H9 (cell line): ENCODE results near the gene ARID4A. TPM values are rescaled to one million over a fixed set of nuclear protein-coding genes. Genes with fewer than 3 reads are reported as not detected.
A peak's percentile ranks its signal among the peaks of the same experiment; 100 is the strongest.

Experiments used
- DNase-seq: peaks from one replicate; pipeline ENCODE4 v3.0.0-alpha.2; 2017
- H2AFZ ChIP-seq: one replicate; pipeline ENCODE4 v1.6.1; 2013; ENCODE audit warnings: mild to moderate bottlenecking, low read length, control low read depth, moderate library complexity
- H2AK5ac ChIP-seq: 2 replicates; pipeline ENCODE4 v1.6.1; 2013; ENCODE audit warnings: low read length, control low read depth, mixed read lengths; ENCODE audit not compliant: insufficient read length
- H2BK120ac ChIP-seq: one replicate; pipeline ENCODE4 v1.6.1; 2013; ENCODE audit warnings: low read depth, mild to moderate bottlenecking, low read length, control low read depth, inconsistent platforms; ENCODE audit not compliant: poor library complexity, severe bottlenecking
- H2BK12ac ChIP-seq: 2 replicates; pipeline ENCODE4 v1.6.1; 2013; ENCODE audit warnings: low read length, control low read depth, mixed read lengths, low read depth; ENCODE audit not compliant: insufficient read length
- H2BK15ac ChIP-seq: 2 replicates; pipeline ENCODE4 v1.6.1; 2013; ENCODE audit warnings: low read depth, low read length, control low read depth
- H2BK20ac ChIP-seq: one replicate; pipeline ENCODE4 v1.6.1; 2013; ENCODE audit warnings: low read depth, mild to moderate bottlenecking, low read length, control low read depth, inconsistent platforms; ENCODE audit not compliant: poor library complexity, severe bottlenecking
- H2BK5ac ChIP-seq: 2 replicates; pipeline ENCODE4 v1.6.1; 2013; ENCODE audit warnings: low read length, control low read depth, mixed read lengths; ENCODE audit not compliant: insufficient read length
- H3K14ac ChIP-seq: 2 replicates; pipeline ENCODE4 v1.6.1; 2013; ENCODE audit warnings: low read length, control low read depth; ENCODE audit not compliant: insufficient read depth
- H3K18ac ChIP-seq: 2 replicates; pipeline ENCODE4 v1.6.1; 2013; ENCODE audit warnings: low read depth, mild to moderate bottlenecking, mixed read lengths, low read length, control low read depth; ENCODE audit not compliant: insufficient read length
- H3K23ac ChIP-seq: 2 replicates; pipeline ENCODE4 v1.6.1; 2013; ENCODE audit warnings: low read length, control low read depth, mixed read lengths, low read depth; ENCODE audit not compliant: insufficient read length
- H3K23me2 ChIP-seq: 2 replicates; pipeline ENCODE4 v1.6.1; 2013; ENCODE audit warnings: low read depth, mild to moderate bottlenecking, mixed read lengths, low read length, control low read depth; ENCODE audit not compliant: insufficient read length, poor library complexity, severe bottlenecking
- H3K27ac ChIP-seq: 2 replicates; pipeline ENCODE4 v1.5.1; 2013; ENCODE audit warnings: low read length, control low read depth, mixed read lengths, low read depth; ENCODE audit not compliant: insufficient read length
- H3K27me3 ChIP-seq: 2 replicates; pipeline ENCODE4 v1.6.1; 2013; ENCODE audit warnings: low read length, control low read depth, inconsistent platforms; ENCODE audit not compliant: insufficient read depth
- H3K4ac ChIP-seq: 2 replicates; pipeline ENCODE4 v1.6.1; 2013; ENCODE audit warnings: low read depth, mild to moderate bottlenecking, control low read depth, inconsistent platforms, low read length, moderate library complexity
- H3K4me1 ChIP-seq: 2 replicates; pipeline ENCODE4 v1.6.1; 2013; ENCODE audit warnings: low read length, control low read depth, inconsistent platforms; ENCODE audit not compliant: insufficient read depth
- H3K4me2 ChIP-seq: 2 replicates; pipeline ENCODE4 v1.6.1; 2013; ENCODE audit warnings: low read length, control low read depth, mixed read lengths; ENCODE audit not compliant: insufficient read length, insufficient read depth
- H3K56ac ChIP-seq: 2 replicates; pipeline ENCODE4 v1.6.1; 2013; ENCODE audit warnings: low read depth, mild to moderate bottlenecking, mixed read lengths, low read length, control low read depth; ENCODE audit not compliant: insufficient read length
- H3K79me1 ChIP-seq: 2 replicates; pipeline ENCODE4 v1.6.1; 2013; ENCODE audit warnings: low read depth, mild to moderate bottlenecking, moderate library complexity, low read length, control low read depth, inconsistent platforms; ENCODE audit not compliant: insufficient read depth, poor library complexity, severe bottlenecking
- H3K79me2 ChIP-seq: 2 replicates; pipeline ENCODE4 v1.6.1; 2013; ENCODE audit warnings: low read length, control low read depth, inconsistent platforms; ENCODE audit not compliant: insufficient read depth
- H3K9ac ChIP-seq: 2 replicates; pipeline ENCODE4 v1.6.1; 2013; ENCODE audit warnings: low read length, control low read depth, mixed read lengths; ENCODE audit not compliant: insufficient read length; ENCODE audit errors: extremely low read depth
- H3K9me3 ChIP-seq: one replicate; pipeline ENCODE4 v1.6.1; 2013; ENCODE audit warnings: low read depth, low read length, inconsistent platforms; ENCODE audit not compliant: control insufficient read depth
- H3T11ph ChIP-seq: one replicate; pipeline ENCODE4 v1.6.1; 2013; ENCODE audit warnings: mild to moderate bottlenecking, low read length, control low read depth, inconsistent platforms
- H4K20me1 ChIP-seq: one replicate; pipeline ENCODE4 v1.6.1; 2013; ENCODE audit not compliant: control insufficient read depth, insufficient read length, insufficient read depth
- H4K5ac ChIP-seq: 2 replicates; pipeline ENCODE4 v1.6.1; 2013; ENCODE audit warnings: low read depth, mild to moderate bottlenecking, mixed read lengths, low read length, control low read depth; ENCODE audit not compliant: insufficient read length
- H4K8ac ChIP-seq: replicated peaks from 2 replicates; pipeline ENCODE4 v1.6.1; 2013; ENCODE audit warnings: low read length, control low read depth, mixed read lengths, low read depth; ENCODE audit not compliant: insufficient read length
- H4K91ac ChIP-seq: 2 replicates; pipeline ENCODE4 v1.6.1; 2013; ENCODE audit warnings: low read depth, mild to moderate bottlenecking, moderate library complexity, mixed read lengths, low read length, control low read depth; ENCODE audit not compliant: insufficient read length
- H3K27ac Mint-ChIP-seq, 3 experiments: 2 replicates in 2 of 3; 3 replicates in 1 of 3; pipeline ENCODE4 v1.8.0; 2020 to 2021; ENCODE audit warnings: mixed read lengths in 3 of 3, mild to moderate bottlenecking in 1 of 3, moderate library complexity in 1 of 3
- H3K27me3 Mint-ChIP-seq: 2 replicates; pipeline ENCODE4 v1.8.0; 2021; ENCODE audit warnings: low read depth, mild to moderate bottlenecking, moderate library complexity, mixed read lengths
- H3K36me3 Mint-ChIP-seq, 3 experiments: 2 replicates in 2 of 3; 3 replicates in 1 of 3; pipeline ENCODE4 v1.8.0; 2020 to 2021; ENCODE audit warnings: low read depth in 3 of 3, mixed read lengths in 3 of 3; ENCODE audit not compliant: insufficient read depth in 1 of 3
- H3K4me1 Mint-ChIP-seq, 2 experiments: 2 replicates each; pipeline ENCODE4 v1.8.0; 2020; ENCODE audit warnings: mixed read lengths in 2 of 2
- H3K4me3 Mint-ChIP-seq, 2 experiments: 2 replicates in 1 of 2; 3 replicates in 1 of 2; pipeline ENCODE4 v1.8.0; 2020 to 2021; ENCODE audit warnings: mild to moderate bottlenecking in 2 of 2, mixed read lengths in 2 of 2, moderate library complexity in 1 of 2
- H3K9me3 Mint-ChIP-seq, 2 experiments: 2 replicates in 1 of 2; 3 replicates in 1 of 2; pipeline ENCODE4 v1.8.0; 2020; ENCODE audit warnings: mild to moderate bottlenecking in 2 of 2, mixed read lengths in 2 of 2, moderate library complexity in 1 of 2
- CTCF ChIP-seq: fragments of 200-600 bp; sonication (generic); conservative IDR thresholded peaks from 3 replicates; pipeline ENCODE4 v1.8.0; 2021; ENCODE audit warnings: antibody characterized with exemption, mild to moderate bottlenecking
- total RNA-seq: library from RNA; stranded (reverse); gene quantifications from 2 replicates; pipeline ENCODE4 v1.2.1, GENCODE V29; 2021

ARID4A gene
- total RNA-seq, 1 experiment from 2014 or later = 13.2 TPM

- H3K36me3 Mint-ChIP-seq = peaks cover 48 to 87% (median 73%) of the 10 kb centered on the region in 3 experiments; a peak in 6 of 7 replicates
- H3K23me2 ChIP-seq = no peaks in the 10 kb centered on the region
- H4K8ac ChIP-seq = no peak overlapping the region
- no peak overlapping the region for H3K23ac ChIP-seq
- no peak for TF ChIP-seq CTCF
- H3K4ac ChIP-seq = no peak overlapping the region
- no peaks in the 10 kb centered on the region for H3K27me3 Mint-ChIP-seq
- no peak overlapping the region for H3K14ac ChIP-seq
- H3K4me1 Mint-ChIP-seq = no peaks in the 10 kb centered on the region
- no peak overlapping the region for H2BK120ac ChIP-seq
- no peak overlapping the region for H4K91ac ChIP-seq
- no peaks in the 10 kb centered on the region for H3K79me1 ChIP-seq
- no peak overlapping the region for H3K18ac ChIP-seq
- H3T11ph ChIP-seq = no peak overlapping the region
- H2BK20ac ChIP-seq = no peak overlapping the region
- H3K4me2 ChIP-seq = no peak overlapping the region
- no peak overlapping the region for H2AK5ac ChIP-seq
- no peak overlapping the region for H3K9ac ChIP-seq
- H2BK5ac ChIP-seq = no peak overlapping the region
- H3K56ac ChIP-seq = no peak overlapping the region
- H3K9me3 ChIP-seq = no peaks in the 10 kb centered on the region
- H3K4me3 Mint-ChIP-seq = no peak overlapping the region
- no peak overlapping the region for H2BK12ac ChIP-seq
- no peak overlapping the region for H4K5ac ChIP-seq
- no peaks in the 10 kb centered on the region for H3K9me3 Mint-ChIP-seq
- H4K20me1 ChIP-seq = no peaks in the 10 kb centered on the region
- no peaks in the 10 kb centered on the region for H3K79me2 ChIP-seq
- no peaks in the 10 kb centered on the region for H3K4me1 ChIP-seq
- no peak for DNase-seq
- peak overlapping the region in 1 of 3 experiments; percentile 56; a peak in 1 of 7 replicates for H3K27ac Mint-ChIP-seq
- no peaks in the 10 kb centered on the region for H3K27me3 ChIP-seq
- H2AFZ ChIP-seq = no peak overlapping the region
- no peak overlapping the region for H2BK15ac ChIP-seq
- no peak overlapping the region for H3K27ac ChIP-seq
Observed at GRCh38 chr14:58265401-58265800, 33.0 kb upstream of the ARID4A start.
